Keratinocyte (primary cell): ENCODE data around the gene EZH2. TPM values are rescaled to one million over a fixed set of nuclear protein-coding genes. Genes with fewer than 3 reads are reported as not detected.

Source experiments
- DNase-seq: peaks from one replicate; pipeline ENCODE4 v3.0.0-alpha.2; 2011; ENCODE audit warnings: low read depth, missing footprints, low spot score
- FAIRE-seq: peaks from 2 replicates; lab custom pipeline; 2011; peaks lifted over from hg19 to GRCh38; lab: Jason Lieb, UNC
- H2AFZ ChIP-seq: 2 replicates; pipeline ENCODE4 v1.6.0; 2012; ENCODE audit warnings: low read length, control low read depth, inconsistent platforms; ENCODE audit not compliant: control insufficient read depth
- H3K27ac ChIP-seq: 2 replicates; pipeline ENCODE4 v1.5.1; 2011; ENCODE audit warnings: low read length; ENCODE audit not compliant: control insufficient read depth, insufficient read depth
- H3K27me3 ChIP-seq: 3 replicates; pipeline ENCODE4 v1.6.0; 2011; ENCODE audit warnings: low read length; ENCODE audit not compliant: control insufficient read depth, insufficient read depth; ENCODE audit errors: extremely low read depth
- H3K36me3 ChIP-seq, 2 experiments: 2 replicates in 1 of 2; 3 replicates in 1 of 2; pipeline ENCODE4 v1.5.1; 2011; ENCODE audit warnings: low read length in 2 of 2, mild to moderate bottlenecking in 1 of 2; ENCODE audit not compliant: control insufficient read depth in 2 of 2, insufficient read depth in 2 of 2; ENCODE audit errors: extremely low read depth in 1 of 2
- H3K4me1 ChIP-seq: 3 replicates; pipeline ENCODE4 v1.5.1; 2011; ENCODE audit warnings: low read length; ENCODE audit not compliant: control insufficient read depth, insufficient read depth; ENCODE audit errors: extremely low read depth
- H3K4me2 ChIP-seq: 3 replicates; pipeline ENCODE4 v1.6.0; 2011; ENCODE audit warnings: low read depth, low read length; ENCODE audit not compliant: control insufficient read depth, insufficient read depth; ENCODE audit errors: extremely low read depth
- H3K4me3 ChIP-seq, 3 experiments: fragments of 200-600 bp in 1 of 3; sonication (generic) in 1 of 3; 2 replicates in 2 of 3; 3 replicates in 1 of 3; pipeline ENCODE4 v1.5.1; 2011 to 2016; ENCODE audit warnings: low read length in 3 of 3, mild to moderate bottlenecking in 3 of 3, control low read depth in 2 of 3, inconsistent platforms in 1 of 3, low read depth in 1 of 3, mixed read lengths in 1 of 3, mixed run types in 1 of 3, moderate library complexity in 1 of 3; ENCODE audit not compliant: control insufficient read depth in 2 of 3, insufficient read depth in 2 of 3; ENCODE audit errors: extremely low read depth in 1 of 3
- H3K79me2 ChIP-seq: 2 replicates; pipeline ENCODE4 v1.6.0; 2012; ENCODE audit warnings: low read length; ENCODE audit not compliant: control insufficient read depth, insufficient read depth
- H3K9ac ChIP-seq: 3 replicates; pipeline ENCODE4 v1.6.0; 2011; ENCODE audit warnings: low read length; ENCODE audit not compliant: control insufficient read depth, insufficient read depth; ENCODE audit errors: extremely low read depth
- H3K9me1 ChIP-seq: 3 replicates; pipeline ENCODE4 v1.6.0; 2011; ENCODE audit warnings: low read length; ENCODE audit not compliant: control insufficient read depth, insufficient read depth; ENCODE audit errors: extremely low read depth
- H3K9me3 ChIP-seq: 2 replicates; pipeline ENCODE4 v1.5.1; 2012; ENCODE audit warnings: low read depth, low read length; ENCODE audit not compliant: control insufficient read depth
- H4K20me1 ChIP-seq: 3 replicates; pipeline ENCODE4 v1.6.0; 2011; ENCODE audit warnings: low read length; ENCODE audit not compliant: control insufficient read depth, insufficient read depth; ENCODE audit errors: extremely low read depth
- EZH2 ChIP-seq: IDR thresholded peaks from one replicate; pipeline ENCODE4 v1.6.1; 2012; ENCODE audit warnings: inconsistent platforms, mild to moderate bottlenecking, low read length, moderate library complexity
- dilution Hi-C: fragments of 300-500 bp; cut with MboI; formaldehyde crosslinking; loops from one replicate; pipeline ENCODE4 v1.7.0; 2020; ENCODE audit warnings: low sequenced_read_pairs; ENCODE audit not compliant: extremely low pct_ligation_motif_present
- polyA plus RNA-seq, 5 experiments: library from polyadenylated mRNA; depleted of rRNA in 3 of 5; stranded (reverse) in 3 of 5; stranded (forward) in 1 of 5; unstranded in 1 of 5; fragments of >200 nt; gene quantifications; 1 replicate in 1 of 5; 2 replicates in 3 of 5; 3 replicates in 1 of 5; pipeline versions ENCODE4 v1.2.1 to v1.2.3, GENCODE V29; 2011 to 2012; ENCODE audit warnings: missing spikeins in 2 of 5, low read depth in 1 of 5, low replicate concordance in 1 of 5
- TF ChIP-seq, protein P1 (sequence below), 3 experiments: IDR thresholded peaks in 1 of 3; conservative IDR thresholded peaks in 1 of 3; optimal IDR thresholded peaks in 1 of 3; 2 replicates in 2 of 3; 3 replicates in 1 of 3; pipeline versions ENCODE3 to v1.5.1; 2011; ENCODE audit warnings: low read length in 3 of 3, mild to moderate bottlenecking in 3 of 3, moderate library complexity in 2 of 3, control low read depth in 1 of 3, inconsistent platforms in 1 of 3; ENCODE audit not compliant: insufficient read depth in 2 of 3; ENCODE audit errors: extremely low read depth in 1 of 3

EZH2 gene
- polyA plus RNA-seq, 1 donor (not counting 4 experiments of a cell fraction or from before 2014, with no cell fraction given) = 16.0 TPM

DNA sequence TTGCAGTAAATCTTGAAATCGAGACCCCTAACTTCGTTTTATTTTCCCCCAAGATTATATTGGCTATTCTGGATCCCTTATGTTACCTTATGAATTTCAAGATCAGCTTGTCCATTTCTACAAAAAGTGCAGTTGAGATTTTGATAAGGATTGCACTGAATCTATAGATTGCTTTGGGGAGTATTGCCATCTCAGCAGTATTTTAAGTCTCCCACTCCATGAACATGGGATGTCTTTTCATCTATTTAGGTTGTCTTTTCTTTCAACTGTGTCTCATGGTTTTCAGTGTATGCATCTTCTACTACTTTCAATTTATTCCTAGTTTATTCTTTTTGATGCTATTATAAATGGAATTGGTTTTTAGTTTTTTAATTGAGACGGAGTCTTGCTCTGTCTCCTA lies 89.6 kb downstream of the EZH2 start:
- Histone ChIP-seq H3K4me3 (no peak overlapping the region), H3K4me1 (no peaks in the 10 kb centered on the region), H2AFZ (no peak overlapping the region), H3K9me3 (no peaks in the 10 kb centered on the region), H3K9me1 (no peaks in the 10 kb centered on the region), H4K20me1 (no peaks in the 10 kb centered on the region), H3K36me3 (peaks cover 30% of the 10 kb centered on the region in 2 experiments), H3K27me3 (no peaks in the 10 kb centered on the region), H3K79me2 (no peaks in the 10 kb centered on the region), H3K4me2 (no peak overlapping the region), H3K27ac (no peak overlapping the region), H3K9ac (no peak overlapping the region)
- FAIRE-seq = no peak
- dilution Hi-C loops = no loop called here
- TF ChIP-seq, protein P1, sequence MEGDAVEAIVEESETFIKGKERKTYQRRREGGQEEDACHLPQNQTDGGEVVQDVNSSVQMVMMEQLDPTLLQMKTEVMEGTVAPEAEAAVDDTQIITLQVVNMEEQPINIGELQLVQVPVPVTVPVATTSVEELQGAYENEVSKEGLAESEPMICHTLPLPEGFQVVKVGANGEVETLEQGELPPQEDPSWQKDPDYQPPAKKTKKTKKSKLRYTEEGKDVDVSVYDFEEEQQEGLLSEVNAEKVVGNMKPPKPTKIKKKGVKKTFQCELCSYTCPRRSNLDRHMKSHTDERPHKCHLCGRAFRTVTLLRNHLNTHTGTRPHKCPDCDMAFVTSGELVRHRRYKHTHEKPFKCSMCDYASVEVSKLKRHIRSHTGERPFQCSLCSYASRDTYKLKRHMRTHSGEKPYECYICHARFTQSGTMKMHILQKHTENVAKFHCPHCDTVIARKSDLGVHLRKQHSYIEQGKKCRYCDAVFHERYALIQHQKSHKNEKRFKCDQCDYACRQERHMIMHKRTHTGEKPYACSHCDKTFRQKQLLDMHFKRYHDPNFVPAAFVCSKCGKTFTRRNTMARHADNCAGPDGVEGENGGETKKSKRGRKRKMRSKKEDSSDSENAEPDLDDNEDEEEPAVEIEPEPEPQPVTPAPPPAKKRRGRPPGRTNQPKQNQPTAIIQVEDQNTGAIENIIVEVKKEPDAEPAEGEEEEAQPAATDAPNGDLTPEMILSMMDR (optimal IDR thresholded peaks at IDR 0.05 in 1 of 3, IDR thresholded peaks at IDR 0.05 in 1 of 3, conservative IDR thresholded peaks at IDR 0.05 in 1 of 3; ENCODE audit: extremely low read depth in 1 of 3, insufficient read depth in 2 of 3, low read length in 3 of 3) = no peak
- no peak for TF ChIP-seq EZH2
- no peak for DNase-seq

DNA sequence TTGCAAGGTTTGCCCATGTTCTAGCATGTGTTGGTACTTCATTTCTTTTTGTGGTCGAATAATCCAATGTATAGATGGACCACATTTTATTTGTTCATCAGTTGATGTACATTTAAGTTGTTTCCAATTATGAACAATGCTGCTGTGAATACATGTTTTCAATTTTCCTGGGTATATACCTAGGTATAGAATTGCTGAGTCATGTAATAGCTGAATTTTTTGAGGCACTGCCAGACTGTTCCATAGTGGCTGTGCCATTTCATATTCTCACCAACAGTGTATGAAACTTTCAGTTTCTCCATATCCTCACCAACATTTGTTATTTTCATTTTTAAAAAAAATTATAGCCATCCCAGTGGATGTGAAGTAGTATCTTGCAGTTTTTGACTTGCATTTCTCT lies 90.5 kb downstream of the EZH2 start:
- Histone ChIP-seq H3K4me3 (no peak overlapping the region), H3K79me2 (no peaks in the 10 kb centered on the region), H4K20me1 (no peaks in the 10 kb centered on the region), H2AFZ (no peak overlapping the region), H3K36me3 (peaks cover 32% of the 10 kb centered on the region in 2 experiments), H3K4me2 (no peak overlapping the region), H3K9ac (no peak overlapping the region), H3K27ac (no peak overlapping the region), H3K27me3 (no peaks in the 10 kb centered on the region), H3K4me1 (no peaks in the 10 kb centered on the region), H3K9me1 (no peaks in the 10 kb centered on the region), H3K9me3 (no peaks in the 10 kb centered on the region)
- TF ChIP-seq, protein P1 (optimal IDR thresholded peaks at IDR 0.05 in 1 of 3, IDR thresholded peaks at IDR 0.05 in 1 of 3, conservative IDR thresholded peaks at IDR 0.05 in 1 of 3; ENCODE audit: extremely low read depth in 1 of 3, insufficient read depth in 2 of 3, low read length in 3 of 3) = no peak
- no peak for TF ChIP-seq EZH2
- FAIRE-seq = no peak
- no peak for DNase-seq
- dilution Hi-C loops = no loop called here
